Stimulated activated CD4-positive, alpha-beta T cell treated with anti-CD3 and anti-CD28 coated beads, Interleukin-12 subunit alpha, Interleukin-12 subunit beta, amount 100 ng/mL, for 4 hours (primary cell): ENCODE results near the gene C1QL2.
A peak's percentile ranks its signal among the peaks of the same experiment; 100 is the strongest.

Experiments used
- DNase-seq: peaks from one replicate; pipeline ENCODE4 v3.0.0-alpha.2; 2020

Gene C1QL2

GRCh38 chr2:119136093-119136492, 22.5 kb downstream of the C1QL2 start:
- no peak for DNase-seq

- DNase-seq = no peak
These were observed 23.8 kb downstream of the C1QL2 start for GRCh38 chr2:119134775-119135174.

- DNase-seq = peak; percentile 28
These were observed 31.9 kb downstream of the C1QL2 start for GRCh38 chr2:119126650-119127049.

GRCh38 chr2:119123389-119123788, 35.2 kb downstream of the C1QL2 start:
- no peak for DNase-seq

- DNase-seq = no peak
These were observed 35.9 kb downstream of the C1QL2 start for GRCh38 chr2:119122663-119123062.

GRCh38 chr2:119119999-119120756, 38.4 kb downstream of the C1QL2 start:
- DNase-seq = no peak

GRCh38 chr2:119119076-119119785, 39.3 kb downstream of the C1QL2 start:
- DNase-seq = no peak

GRCh38 chr2:119117891-119118882, 40.4 kb downstream of the C1QL2 start:
- no peak for DNase-seq

- DNase-seq = no peak
These were observed 41.1 kb downstream of the C1QL2 start for GRCh38 chr2:119117408-119117807.

- DNase-seq = no peak
These were observed 41.9 kb downstream of the C1QL2 start for GRCh38 chr2:119116411-119117295.

- no peak for DNase-seq
These were observed 44.3 kb downstream of the C1QL2 start for GRCh38 chr2:119114266-119114665.

GRCh38 chr2:119113489-119113770, 45.1 kb downstream of the C1QL2 start:
- DNase-seq = no peak

- no peak for DNase-seq
These were observed 45.6 kb downstream of the C1QL2 start for GRCh38 chr2:119112770-119113488.

- DNase-seq = no peak
These were observed 46.3 kb downstream of the C1QL2 start for GRCh38 chr2:119112230-119112629.

GRCh38 chr2:119111115-119111975, 47.2 kb downstream of the C1QL2 start:
- no peak for DNase-seq

GRCh38 chr2:119109866-119110265, 48.7 kb downstream of the C1QL2 start:
- DNase-seq = no peak

GRCh38 chr2:119108186-119108585, 50.4 kb downstream of the C1QL2 start:
- no peak for DNase-seq

- DNase-seq = peak; percentile 10
These were observed 52.2 kb downstream of the C1QL2 start for GRCh38 chr2:119106301-119106897.
